OCI-LY7 (cell line): ENCODE measurements around the gene GPR156. TPM values are rescaled to one million over a fixed set of nuclear protein-coding genes. Genes with fewer than 3 reads are reported as not detected.

Source experiments
- BruUV-seq: library from RNA; stranded (reverse); fragments of 400-500 nt; replicated peaks from 2 replicates; lab custom pipeline; 2021; lab: Mats Ljungman, UMichigan
- CTCF ChIA-PET: fragments of 300-600 bp; sonication (Branson Sonifier 250); formaldehyde crosslinking; loops from one replicate; lab custom pipeline; 2022; ENCODE audit warnings: antibody characterized with exemption; ENCODE audit not compliant: unreplicated experiment; lab: Charles Lee
- POLR2A ChIA-PET: fragments of 300-600 bp; sonication (Branson Sonifier 250); formaldehyde crosslinking; loops from one replicate; lab custom pipeline; 2022; ENCODE audit warnings: antibody characterized with exemption; lab: Charles Lee
- DNase-seq: peaks from one replicate; pipeline ENCODE4 v3.0.0-alpha.2; 2015; ENCODE audit warnings: low spot score
- H2AFZ ChIP-seq: fragments of 200-600 bp; sonication (generic), shearing (Covaris generic); 2 replicates; pipeline ENCODE4 v1.6.1; 2014; ENCODE audit warnings: mild to moderate bottlenecking, antibody characterized with exemption, low read length, moderate library complexity
- H3K27ac ChIP-seq: fragments of 200-600 bp; sonication (generic); 2 replicates; pipeline ENCODE4 v1.5.1; 2014; ENCODE audit warnings: mixed run types, low read depth, mild to moderate bottlenecking, moderate library complexity, low read length, inconsistent platforms; ENCODE audit not compliant: poor library complexity, severe bottlenecking
- H3K36me3 ChIP-seq: fragments of 200-600 bp; sonication (generic); 2 replicates; pipeline ENCODE4 v1.6.1; 2014; ENCODE audit warnings: mild to moderate bottlenecking, antibody characterized with exemption, low read length, moderate library complexity, mixed read lengths; ENCODE audit not compliant: insufficient read depth
- H3K4me1 ChIP-seq: fragments of 200-600 bp; sonication (generic); 2 replicates; pipeline ENCODE4 v1.5.1; 2014; ENCODE audit warnings: mild to moderate bottlenecking, low read length; ENCODE audit not compliant: insufficient read depth, poor library complexity, severe bottlenecking
- H3K4me2 ChIP-seq: fragments of 200-600 bp; sonication (generic); 2 replicates; pipeline ENCODE4 v1.6.1; 2014; ENCODE audit warnings: mild to moderate bottlenecking, low read length
- H3K4me3 ChIP-seq: fragments of 200-600 bp; sonication (generic); 2 replicates; pipeline ENCODE4 v1.5.1; 2014; ENCODE audit warnings: mild to moderate bottlenecking, low read depth, low read length; ENCODE audit not compliant: poor library complexity, severe bottlenecking
- H3K79me2 ChIP-seq: fragments of 200-600 bp; sonication (generic); 2 replicates; pipeline ENCODE4 v1.6.1; 2016; ENCODE audit warnings: low read depth, mild to moderate bottlenecking, low read length, moderate library complexity, mixed read lengths; ENCODE audit not compliant: insufficient read depth
- H3K9me2 ChIP-seq: fragments of 200-600 bp; sonication (generic); 2 replicates; pipeline ENCODE4 v1.6.1; 2016; ENCODE audit warnings: mild to moderate bottlenecking, low read length, mixed read lengths; ENCODE audit not compliant: insufficient read depth
- H3K9me3 ChIP-seq: fragments of 200-600 bp; sonication (generic); 2 replicates; pipeline ENCODE4 v1.6.1; 2014; ENCODE audit warnings: mild to moderate bottlenecking, mixed run types, low read length, mixed read lengths
- H4K20me1 ChIP-seq: fragments of 200-600 bp; sonication (generic); 2 replicates; pipeline ENCODE4 v1.6.1; 2014; ENCODE audit warnings: mild to moderate bottlenecking, antibody characterized with exemption, low read length, moderate library complexity, mixed read lengths; ENCODE audit not compliant: insufficient read depth
- CTCF ChIP-seq: fragments of 200-600 bp; sonication (generic); conservative IDR thresholded peaks from 2 replicates; pipeline ENCODE4 v1.5.1; 2014; ENCODE audit warnings: mild to moderate bottlenecking, antibody characterized with exemption, low read length, moderate library complexity, mixed read lengths
- EZH2phosphoT487 ChIP-seq: fragments of 200-600 bp; sonication (generic); IDR thresholded peaks from 2 replicates; pipeline ENCODE4 v1.6.1; 2018; ENCODE audit warnings: low read depth, borderline replicate concordance, mild to moderate bottlenecking, mixed run types, antibody characterized with exemption, low read length, moderate library complexity, mixed read lengths
- intact Hi-C: fragments of 100-400 bp; cut with micrococcal nuclease; formaldehyde crosslinking; loops from one replicate; pipeline ENCODE4 v1.10.0; 2022; ENCODE audit not compliant: unreplicated experiment
- total RNA-seq, 2 experiments: library from RNA; depleted of rRNA in 1 of 2; stranded (reverse); fragments of >200 nt in 1 of 2; shearing (Covaris generic) in 1 of 2; gene quantifications; 2 replicates each; pipeline ENCODE4 v1.2.3, GENCODE V29; 2014 to 2022

Gene GPR156
- total RNA-seq, 2 experiments from 2014 or later: 0.03 to 0.13 TPM

- CTCF ChIA-PET: no interaction called here
- no peaks in the 10 kb centered on the region for H3K9me2 ChIP-seq
- H3K4me2 ChIP-seq: no peak overlapping the region
- no peak overlapping the region for H3K27ac ChIP-seq
- no TSS peak for BruUV-seq
- no peak for DNase-seq
- intact Hi-C loops: no loop called here
- no peaks in the 10 kb centered on the region for H3K79me2 ChIP-seq
- no peaks in the 10 kb centered on the region for H3K4me1 ChIP-seq
- no peaks in the 10 kb centered on the region for H3K9me3 ChIP-seq
- H3K4me3 ChIP-seq: no peak overlapping the region
- TF ChIP-seq CTCF (no peak), EZH2phosphoT487 (no peak)
- no peaks in the 10 kb centered on the region for H3K36me3 ChIP-seq
- H2AFZ ChIP-seq: no peak overlapping the region
- no peaks in the 10 kb centered on the region for H4K20me1 ChIP-seq
- POLR2A ChIA-PET: no interaction called here
Measured at GRCh38 chr3:120137548-120137947, 147.5 kb downstream of the GPR156 start.

GRCh38 chr3:120130656-120131055 is 154.4 kb downstream of the GPR156 start:
- H3K4me1 ChIP-seq: no peaks in the 10 kb centered on the region
- intact Hi-C loops: no loop called here
- no peak for DNase-seq
- no peak overlapping the region for H3K4me3 ChIP-seq
- no peak overlapping the region for H3K27ac ChIP-seq
- no peak for TF ChIP-seq CTCF
- TF ChIP-seq EZH2phosphoT487: no peak
- H3K4me2 ChIP-seq: no peak overlapping the region
- BruUV-seq: no TSS peak
- H3K79me2 ChIP-seq: no peaks in the 10 kb centered on the region
- CTCF ChIA-PET: no interaction called here
- H3K9me2 ChIP-seq: no peaks in the 10 kb centered on the region
- no peaks in the 10 kb centered on the region for H3K9me3 ChIP-seq
- POLR2A ChIA-PET: interaction anchor here (1.2 kb wide), 1 partner anchor 11 kb away, joined by 3 read pairs; no protein-coding TSS in a partner anchor
- H4K20me1 ChIP-seq: no peaks in the 10 kb centered on the region
- H2AFZ ChIP-seq: no peak overlapping the region
- H3K36me3 ChIP-seq: no peaks in the 10 kb centered on the region

- intact Hi-C loops: no loop called here
- no peaks in the 10 kb centered on the region for H3K79me2 ChIP-seq
- TF ChIP-seq EZH2phosphoT487 (no peak), CTCF (no peak)
- ChIA-PET POLR2A (no interaction called here), CTCF (no interaction called here)
- no peak for DNase-seq
- no peak overlapping the region for H3K4me2 ChIP-seq
- no peak overlapping the region for H3K27ac ChIP-seq
- H3K9me3 ChIP-seq: no peaks in the 10 kb centered on the region
- no peaks in the 10 kb centered on the region for H3K4me1 ChIP-seq
- H3K4me3 ChIP-seq: no peak overlapping the region
- no TSS peak for BruUV-seq
- H3K36me3 ChIP-seq: no peaks in the 10 kb centered on the region
- H3K9me2 ChIP-seq: no peaks in the 10 kb centered on the region
- no peaks in the 10 kb centered on the region for H4K20me1 ChIP-seq
- no peak overlapping the region for H2AFZ ChIP-seq
Measured at GRCh38 chr3:120129718-120130513, 155.1 kb downstream of the GPR156 start.
